GM12878 (cell line): ENCODE results near the gene DOCK2. TPM values are rescaled to one million over a fixed set of nuclear protein-coding genes. Genes with fewer than 3 reads are reported as not detected.

Experiments used
- ATAC-seq: fragments of 200-7000 bp; cut with Tn5 transposase; 3 replicates; pipeline ENCODE4 v1.9.1; 2020; ENCODE audit warnings: mild to moderate bottlenecking, moderate library complexity
- BruUV-seq: library from RNA; stranded (reverse); fragments of 400-500 nt; replicated peaks from 2 replicates; lab custom pipeline; 2021; lab: Mats Ljungman, UMichigan
- CTCF ChIA-PET: fragments of 300-600 bp; sonication (Branson Sonifier 250); formaldehyde crosslinking; extraction: SDS; loops from one replicate; lab custom pipeline; 2021; ENCODE audit warnings: inconsistent platforms; lab: Yijun Ruan, JAX
- POLR2A ChIA-PET: fragments of 350-600 bp; formaldehyde crosslinking; extraction: SDS; loops from one replicate; lab custom pipeline; 2021; ENCODE audit warnings: inconsistent platforms; lab: Charles Lee
- RAD21 ChIA-PET: fragments of 300-600 bp; sonication (Branson Sonifier 250); formaldehyde crosslinking; loops from one replicate; lab custom pipeline; 2023; ENCODE audit warnings: antibody characterized with exemption; ENCODE audit not compliant: unreplicated experiment; lab: Charles Lee
- SMC1A ChIA-PET: fragments of 300-600 bp; sonication (Branson Sonifier 250); formaldehyde crosslinking; loops from one replicate; lab custom pipeline; 2023; ENCODE audit not compliant: unreplicated experiment, uncharacterized antibody; lab: Charles Lee
- DNase-seq: peaks from one replicate; pipeline ENCODE4 v3.0.0-alpha.2; 2011; ENCODE audit warnings: low read depth, low spot score
- FAIRE-seq: peaks from 3 replicates; lab custom pipeline; 2011; peaks lifted over from hg19 to GRCh38; lab: Jason Lieb, UNC
- H2AFZ ChIP-seq: 2 replicates; pipeline ENCODE4 v1.6.0; 2011; ENCODE audit warnings: low read depth, low read length, control low read depth; ENCODE audit not compliant: control insufficient read depth
- H3K27ac ChIP-seq: 2 replicates; pipeline ENCODE4 v1.5.1; 2011; ENCODE audit warnings: control low read depth; ENCODE audit not compliant: control insufficient read depth, insufficient read depth
- H3K27me3 ChIP-seq, 2 experiments: replicated peaks in 1 of 2; 2 replicates each; pipeline versions ENCODE4 v1.6.0 to v1.6.1; 2011; ENCODE audit warnings: low read length in 1 of 2; ENCODE audit not compliant: control insufficient read depth in 2 of 2, insufficient read depth in 2 of 2
- H3K36me3 ChIP-seq, 2 experiments: 2 replicates each; pipeline ENCODE4 v1.5.1; 2011; ENCODE audit warnings: low read length in 1 of 2; ENCODE audit not compliant: control insufficient read depth in 2 of 2, insufficient read depth in 2 of 2
- H3K4me1 ChIP-seq: 2 replicates; pipeline ENCODE4 v1.6.1; 2011; ENCODE audit warnings: mild to moderate bottlenecking, low read length, moderate library complexity, mixed read lengths; ENCODE audit not compliant: control insufficient read depth, insufficient read depth
- H3K4me2 ChIP-seq: 2 replicates; pipeline ENCODE4 v1.6.0; 2011; ENCODE audit warnings: control low read depth; ENCODE audit not compliant: control insufficient read depth, insufficient read depth
- H3K4me3 ChIP-seq: fragments of 200-600 bp; sonication (generic); 2 replicates; pipeline ENCODE4 v1.5.1; 2016
- H3K79me2 ChIP-seq: 2 replicates; pipeline ENCODE4 v1.6.0; 2011; ENCODE audit warnings: low read length; ENCODE audit not compliant: control insufficient read depth, insufficient read depth
- H3K9ac ChIP-seq: 2 replicates; pipeline ENCODE4 v1.8.0; 2011; ENCODE audit warnings: low read length, control low read depth, mixed read lengths; ENCODE audit not compliant: control insufficient read depth, insufficient read depth
- H3K9me3 ChIP-seq: replicated peaks from 3 replicates; pipeline ENCODE4 v1.5.1; 2011; ENCODE audit warnings: mild to moderate bottlenecking, low read length; ENCODE audit not compliant: control insufficient read depth, insufficient read depth
- H4K20me1 ChIP-seq: 2 replicates; pipeline ENCODE4 v1.6.0; 2011; ENCODE audit not compliant: control insufficient read depth, insufficient read depth
- LARP7 ChIP-seq: fragments of 450-650 bp; IDR thresholded peaks from 2 replicates; pipeline ENCODE4 v1.6.1; 2017; ENCODE audit warnings: mild to moderate bottlenecking
- MTA3 ChIP-seq: IDR thresholded peaks from 2 replicates; pipeline ENCODE4 v1.6.1; 2012; ENCODE audit warnings: low read length, inconsistent platforms, borderline replicate concordance
- PAX8 ChIP-seq: fragments of 450-650 bp; IDR thresholded peaks from 2 replicates; pipeline ENCODE4 v1.6.1; 2017; ENCODE audit warnings: mild to moderate bottlenecking, moderate library complexity
- RUNX3 ChIP-seq: IDR thresholded peaks from 2 replicates; pipeline ENCODE4 v1.6.1; 2012; ENCODE audit warnings: low read length, inconsistent platforms
- TARDBP ChIP-seq: IDR thresholded peaks from 2 replicates; pipeline ENCODE4 v1.6.1; 2016; ENCODE audit warnings: borderline replicate concordance
- YY1 ChIP-seq: IDR thresholded peaks from 2 replicates; pipeline ENCODE4 v1.6.1; 2011; ENCODE audit warnings: low read depth, mild to moderate bottlenecking, low read length
- WGBS: methylation state at CpG from one replicate; pipeline ENCODE4 v1.1.6; 2016; ENCODE audit warnings: low lambda C conversion rate; ENCODE audit not compliant: insufficient replicate concordance, insufficient coverage; ENCODE audit errors: missing lambda C conversion rate; 5-methylcytosine and 5-hydroxymethylcytosine counted together
- in situ Hi-C: fragments of 300-500 bp; cut with MboI; formaldehyde crosslinking; loops from 9 replicates; pipeline ENCODE4 v1.14.3; 2018; ENCODE audit warnings: mixed read lengths
- intact Hi-C: fragments of 100-400 bp; cut with micrococcal nuclease; formaldehyde crosslinking; loops from one replicate; pipeline ENCODE4 v1.14.2; 2022; ENCODE audit not compliant: unreplicated experiment
- polyA plus RNA-seq, 11 experiments: library from polyadenylated mRNA; depleted of rRNA in 4 of 11; unstranded in 6 of 11; stranded (reverse) in 5 of 11; fragments of >200 nt; fragmentation: Nextera tagmentation in 4 of 11; fragmentation: Illumina TruSeq in 1 of 11; extraction: Ambion mirVana in 4 of 11; extraction: Trizol in 1 of 11; gene quantifications; 1 replicate in 1 of 11; 2 replicates in 10 of 11; pipeline versions ENCODE4 v1.2.1 to v1.2.3, GENCODE V29; 2011 to 2016; ENCODE audit warnings: inconsistent platforms in 2 of 11, missing spikeins in 2 of 11, low read depth in 1 of 11
- total RNA-seq, 4 experiments: library from RNA; depleted of rRNA in 3 of 4; stranded (reverse); fragments of >200 nt in 3 of 4; fragmentation: Illumina TruSeq in 1 of 4; extraction: Trizol in 1 of 4; gene quantifications; 2 replicates each; pipeline versions ENCODE4 v1.2.1 to v1.2.3, GENCODE V29; 2013 to 2021
- TF ChIP-seq, protein P1 (sequence below): fragments of 450-650 bp; IDR thresholded peaks from 2 replicates; pipeline ENCODE4 v1.6.1; 2017; ENCODE audit warnings: antibody characterized with exemption, mild to moderate bottlenecking, moderate library complexity
- TF ChIP-seq, protein P2 (sequence below): fragments of 450-650 bp; IDR thresholded peaks from 2 replicates; pipeline ENCODE4 v1.6.1; 2017; ENCODE audit warnings: mild to moderate bottlenecking, moderate library complexity
- TF ChIP-seq, protein P3 (sequence below): IDR thresholded peaks from 2 replicates; pipeline ENCODE4 v1.6.1; 2011; ENCODE audit warnings: mild to moderate bottlenecking, low read depth, low read length, moderate library complexity; ENCODE audit not compliant: insufficient replicate concordance
- TF ChIP-seq, protein P4 (sequence below): fragments of 450-650 bp; IDR thresholded peaks from 2 replicates; pipeline ENCODE4 v1.6.1; 2017; ENCODE audit warnings: mild to moderate bottlenecking, moderate library complexity

Gene DOCK2
- total and polyA plus RNA-seq, 10 of the 15 experiments (the other 5 are each of a cell fraction or from before 2014, with no cell fraction given) = 34.2 to 192 (median 118) TPM

DNA sequence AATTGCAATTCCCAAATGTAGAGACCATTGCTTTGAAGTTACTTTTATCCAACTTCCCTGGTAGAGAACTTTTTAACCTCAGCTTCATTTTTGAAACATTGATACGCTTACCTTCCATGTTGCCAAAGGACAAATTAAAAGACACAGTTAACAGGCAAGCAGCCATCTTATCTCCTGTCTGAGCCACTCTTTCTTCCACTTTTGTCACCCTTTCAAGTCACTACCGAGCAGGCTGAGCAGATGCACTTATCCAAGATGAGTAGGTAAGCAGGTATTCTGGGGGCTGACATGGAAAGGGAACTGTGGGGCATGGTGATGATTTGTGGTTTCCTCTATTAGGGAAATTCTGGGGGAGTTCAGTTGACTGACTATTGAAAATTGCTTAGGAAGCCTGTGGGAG is 66.7 kb downstream of the DOCK2 start:
- POLR2A ChIA-PET = interaction anchor here (1.6 kb wide), 1 partner anchor 60 kb away, joined by 4 read pairs; no protein-coding TSS in a partner anchor
- no TSS peak for BruUV-seq
- Histone ChIP-seq H4K20me1 (no peaks in the 10 kb centered on the region), H2AFZ (no peak overlapping the region), H3K27me3 (no peaks in the 10 kb centered on the region), H3K4me1 (peaks cover 51% of the 10 kb centered on the region), H3K4me2 (peak overlapping the region; percentile 64), H3K9me3 (no peaks in the 10 kb centered on the region), H3K4me3 (no peak overlapping the region), H3K9ac (0 out of 2 replicates have a peak overlapping the region, but pooled peaks have one; percentile 7), H3K79me2 (peaks cover 3% of the 10 kb centered on the region; the same call in 1 of the 2 replicates), H3K27ac (peak overlapping the region; percentile 89), H3K36me3 (peaks cover 30 to 45% of the 10 kb centered on the region in 2 experiments)
- FAIRE-seq (no peak), ATAC-seq (no peak), DNase-seq (no peak)
- SMC1A ChIA-PET = interaction anchor here (1.3 to 9.0 kb wide), 8 partner anchors 11 to 101 kb away, joined by 3 to 123 read pairs (median 6); no protein-coding TSS in a partner anchor
- WGBS = 42% methylated on average over 2 of the region's 2 CpGs
- RAD21 ChIA-PET = interaction anchor here (1.2 to 4.2 kb wide), 8 partner anchors 15 to 479 kb away, joined by 3 to 78 read pairs (median 21); no protein-coding TSS in a partner anchor
- intact Hi-C loops (loop anchor here (1.0 to 10.0 kb wide), 5 partner anchors 59 to 371 kb away; no protein-coding TSS in a partner anchor), in situ Hi-C loops (no loop called here)
- CTCF ChIA-PET = interaction anchor here (1.0 to 3.6 kb wide), 3 partner anchors 75 to 480 kb away, joined by 3 to 20 read pairs (median 3); no protein-coding TSS in a partner anchor
- 0 out of 2 replicates have a peak, but pooled peaks have one; percentile 6 for TF ChIP-seq MTA3
- TF ChIP-seq YY1 = 0 out of 2 replicates have a peak, but pooled peaks have one; percentile 24
- TF ChIP-seq, protein P1, sequence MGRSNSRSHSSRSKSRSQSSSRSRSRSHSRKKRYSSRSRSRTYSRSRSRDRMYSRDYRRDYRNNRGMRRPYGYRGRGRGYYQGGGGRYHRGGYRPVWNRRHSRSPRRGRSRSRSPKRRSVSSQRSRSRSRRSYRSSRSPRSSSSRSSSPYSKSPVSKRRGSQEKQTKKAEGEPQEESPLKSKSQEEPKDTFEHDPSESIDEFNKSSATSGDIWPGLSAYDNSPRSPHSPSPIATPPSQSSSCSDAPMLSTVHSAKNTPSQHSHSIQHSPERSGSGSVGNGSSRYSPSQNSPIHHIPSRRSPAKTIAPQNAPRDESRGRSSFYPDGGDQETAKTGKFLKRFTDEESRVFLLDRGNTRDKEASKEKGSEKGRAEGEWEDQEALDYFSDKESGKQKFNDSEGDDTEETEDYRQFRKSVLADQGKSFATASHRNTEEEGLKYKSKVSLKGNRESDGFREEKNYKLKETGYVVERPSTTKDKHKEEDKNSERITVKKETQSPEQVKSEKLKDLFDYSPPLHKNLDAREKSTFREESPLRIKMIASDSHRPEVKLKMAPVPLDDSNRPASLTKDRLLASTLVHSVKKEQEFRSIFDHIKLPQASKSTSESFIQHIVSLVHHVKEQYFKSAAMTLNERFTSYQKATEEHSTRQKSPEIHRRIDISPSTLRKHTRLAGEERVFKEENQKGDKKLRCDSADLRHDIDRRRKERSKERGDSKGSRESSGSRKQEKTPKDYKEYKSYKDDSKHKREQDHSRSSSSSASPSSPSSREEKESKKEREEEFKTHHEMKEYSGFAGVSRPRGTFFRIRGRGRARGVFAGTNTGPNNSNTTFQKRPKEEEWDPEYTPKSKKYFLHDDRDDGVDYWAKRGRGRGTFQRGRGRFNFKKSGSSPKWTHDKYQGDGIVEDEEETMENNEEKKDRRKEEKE = no peak
- TF ChIP-seq, protein P2, sequence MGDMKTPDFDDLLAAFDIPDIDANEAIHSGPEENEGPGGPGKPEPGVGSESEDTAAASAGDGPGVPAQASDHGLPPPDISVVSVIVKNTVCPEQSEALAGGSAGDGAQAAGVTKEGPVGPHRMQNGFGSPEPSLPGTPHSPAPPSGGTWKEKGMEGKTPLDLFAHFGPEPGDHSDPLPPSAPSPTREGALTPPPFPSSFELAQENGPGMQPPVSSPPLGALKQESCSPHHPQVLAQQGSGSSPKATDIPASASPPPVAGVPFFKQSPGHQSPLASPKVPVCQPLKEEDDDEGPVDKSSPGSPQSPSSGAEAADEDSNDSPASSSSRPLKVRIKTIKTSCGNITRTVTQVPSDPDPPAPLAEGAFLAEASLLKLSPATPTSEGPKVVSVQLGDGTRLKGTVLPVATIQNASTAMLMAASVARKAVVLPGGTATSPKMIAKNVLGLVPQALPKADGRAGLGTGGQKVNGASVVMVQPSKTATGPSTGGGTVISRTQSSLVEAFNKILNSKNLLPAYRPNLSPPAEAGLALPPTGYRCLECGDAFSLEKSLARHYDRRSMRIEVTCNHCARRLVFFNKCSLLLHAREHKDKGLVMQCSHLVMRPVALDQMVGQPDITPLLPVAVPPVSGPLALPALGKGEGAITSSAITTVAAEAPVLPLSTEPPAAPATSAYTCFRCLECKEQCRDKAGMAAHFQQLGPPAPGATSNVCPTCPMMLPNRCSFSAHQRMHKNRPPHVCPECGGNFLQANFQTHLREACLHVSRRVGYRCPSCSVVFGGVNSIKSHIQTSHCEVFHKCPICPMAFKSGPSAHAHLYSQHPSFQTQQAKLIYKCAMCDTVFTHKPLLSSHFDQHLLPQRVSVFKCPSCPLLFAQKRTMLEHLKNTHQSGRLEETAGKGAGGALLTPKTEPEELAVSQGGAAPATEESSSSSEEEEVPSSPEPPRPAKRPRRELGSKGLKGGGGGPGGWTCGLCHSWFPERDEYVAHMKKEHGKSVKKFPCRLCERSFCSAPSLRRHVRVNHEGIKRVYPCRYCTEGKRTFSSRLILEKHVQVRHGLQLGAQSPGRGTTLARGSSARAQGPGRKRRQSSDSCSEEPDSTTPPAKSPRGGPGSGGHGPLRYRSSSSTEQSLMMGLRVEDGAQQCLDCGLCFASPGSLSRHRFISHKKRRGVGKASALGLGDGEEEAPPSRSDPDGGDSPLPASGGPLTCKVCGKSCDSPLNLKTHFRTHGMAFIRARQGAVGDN = 0 out of 2 replicates have a peak, but pooled peaks have one; percentile 7
- TF ChIP-seq TARDBP = no peak
- TF ChIP-seq PAX8 = no peak
- TF ChIP-seq RUNX3 = peak; percentile 55
- TF ChIP-seq, protein P3, sequence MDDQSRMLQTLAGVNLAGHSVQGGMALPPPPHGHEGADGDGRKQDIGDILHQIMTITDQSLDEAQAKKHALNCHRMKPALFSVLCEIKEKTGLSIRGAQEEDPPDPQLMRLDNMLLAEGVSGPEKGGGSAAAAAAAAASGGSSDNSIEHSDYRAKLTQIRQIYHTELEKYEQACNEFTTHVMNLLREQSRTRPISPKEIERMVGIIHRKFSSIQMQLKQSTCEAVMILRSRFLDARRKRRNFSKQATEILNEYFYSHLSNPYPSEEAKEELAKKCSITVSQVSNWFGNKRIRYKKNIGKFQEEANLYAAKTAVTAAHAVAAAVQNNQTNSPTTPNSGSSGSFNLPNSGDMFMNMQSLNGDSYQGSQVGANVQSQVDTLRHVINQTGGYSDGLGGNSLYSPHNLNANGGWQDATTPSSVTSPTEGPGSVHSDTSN = peak; percentile 14
- TF ChIP-seq, protein P4, sequence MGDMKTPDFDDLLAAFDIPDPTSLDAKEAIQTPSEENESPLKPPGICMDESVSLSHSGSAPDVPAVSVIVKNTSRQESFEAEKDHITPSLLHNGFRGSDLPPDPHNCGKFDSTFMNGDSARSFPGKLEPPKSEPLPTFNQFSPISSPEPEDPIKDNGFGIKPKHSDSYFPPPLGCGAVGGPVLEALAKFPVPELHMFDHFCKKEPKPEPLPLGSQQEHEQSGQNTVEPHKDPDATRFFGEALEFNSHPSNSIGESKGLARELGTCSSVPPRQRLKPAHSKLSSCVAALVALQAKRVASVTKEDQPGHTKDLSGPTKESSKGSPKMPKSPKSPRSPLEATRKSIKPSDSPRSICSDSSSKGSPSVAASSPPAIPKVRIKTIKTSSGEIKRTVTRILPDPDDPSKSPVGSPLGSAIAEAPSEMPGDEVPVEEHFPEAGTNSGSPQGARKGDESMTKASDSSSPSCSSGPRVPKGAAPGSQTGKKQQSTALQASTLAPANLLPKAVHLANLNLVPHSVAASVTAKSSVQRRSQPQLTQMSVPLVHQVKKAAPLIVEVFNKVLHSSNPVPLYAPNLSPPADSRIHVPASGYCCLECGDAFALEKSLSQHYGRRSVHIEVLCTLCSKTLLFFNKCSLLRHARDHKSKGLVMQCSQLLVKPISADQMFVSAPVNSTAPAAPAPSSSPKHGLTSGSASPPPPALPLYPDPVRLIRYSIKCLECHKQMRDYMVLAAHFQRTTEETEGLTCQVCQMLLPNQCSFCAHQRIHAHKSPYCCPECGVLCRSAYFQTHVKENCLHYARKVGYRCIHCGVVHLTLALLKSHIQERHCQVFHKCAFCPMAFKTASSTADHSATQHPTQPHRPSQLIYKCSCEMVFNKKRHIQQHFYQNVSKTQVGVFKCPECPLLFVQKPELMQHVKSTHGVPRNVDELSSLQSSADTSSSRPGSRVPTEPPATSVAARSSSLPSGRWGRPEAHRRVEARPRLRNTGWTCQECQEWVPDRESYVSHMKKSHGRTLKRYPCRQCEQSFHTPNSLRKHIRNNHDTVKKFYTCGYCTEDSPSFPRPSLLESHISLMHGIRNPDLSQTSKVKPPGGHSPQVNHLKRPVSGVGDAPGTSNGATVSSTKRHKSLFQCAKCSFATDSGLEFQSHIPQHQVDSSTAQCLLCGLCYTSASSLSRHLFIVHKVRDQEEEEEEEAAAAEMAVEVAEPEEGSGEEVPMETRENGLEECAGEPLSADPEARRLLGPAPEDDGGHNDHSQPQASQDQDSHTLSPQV = peak; percentile 90
- no peak for TF ChIP-seq LARP7
